ENCODE measurements around the gene ZNF668.

DNA sequence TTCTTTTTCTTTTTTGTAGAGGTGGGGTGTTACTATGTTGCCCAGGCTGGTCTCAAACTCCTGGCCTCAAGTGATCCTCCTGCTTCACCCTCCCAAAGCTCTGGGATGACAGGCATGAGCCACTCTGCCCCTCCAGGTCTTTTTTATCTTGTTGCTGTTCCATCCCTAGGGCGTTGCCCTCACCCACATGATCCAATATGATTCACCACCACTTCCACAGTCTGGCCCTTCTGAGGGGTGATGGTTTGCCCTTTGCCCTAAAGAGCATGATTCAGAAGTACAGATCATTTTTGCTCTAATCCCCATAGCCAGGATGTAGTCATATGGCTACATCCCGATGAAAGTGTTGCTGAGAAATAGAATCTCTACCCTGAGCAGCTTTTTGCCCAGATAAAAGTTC, 21.9 kb downstream of the ZNF668 start:
- TF ChIP-seq EP300 (IDR thresholded peaks at IDR 0.05) (no peak), POLR2AphosphoS5 (IDR thresholded peaks at IDR 0.05) (no peak)
- TF ChIP-seq, protein P1, sequence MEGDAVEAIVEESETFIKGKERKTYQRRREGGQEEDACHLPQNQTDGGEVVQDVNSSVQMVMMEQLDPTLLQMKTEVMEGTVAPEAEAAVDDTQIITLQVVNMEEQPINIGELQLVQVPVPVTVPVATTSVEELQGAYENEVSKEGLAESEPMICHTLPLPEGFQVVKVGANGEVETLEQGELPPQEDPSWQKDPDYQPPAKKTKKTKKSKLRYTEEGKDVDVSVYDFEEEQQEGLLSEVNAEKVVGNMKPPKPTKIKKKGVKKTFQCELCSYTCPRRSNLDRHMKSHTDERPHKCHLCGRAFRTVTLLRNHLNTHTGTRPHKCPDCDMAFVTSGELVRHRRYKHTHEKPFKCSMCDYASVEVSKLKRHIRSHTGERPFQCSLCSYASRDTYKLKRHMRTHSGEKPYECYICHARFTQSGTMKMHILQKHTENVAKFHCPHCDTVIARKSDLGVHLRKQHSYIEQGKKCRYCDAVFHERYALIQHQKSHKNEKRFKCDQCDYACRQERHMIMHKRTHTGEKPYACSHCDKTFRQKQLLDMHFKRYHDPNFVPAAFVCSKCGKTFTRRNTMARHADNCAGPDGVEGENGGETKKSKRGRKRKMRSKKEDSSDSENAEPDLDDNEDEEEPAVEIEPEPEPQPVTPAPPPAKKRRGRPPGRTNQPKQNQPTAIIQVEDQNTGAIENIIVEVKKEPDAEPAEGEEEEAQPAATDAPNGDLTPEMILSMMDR (IDR thresholded peaks at IDR 0.05) = no peak

Measured in stomach (tissue), 4 donors.